COR-L47 (cell line): Measurements from ENCODE around the gene PTPRK.

ENCODE experiments used
- DNase-seq: peaks from one replicate; lab custom pipeline; 2025; lab: John Stamatoyannopoulos, UW

Gene PTPRK

GRCh38 chr6:128520436-128521281 lies at the start of gene PTPRK:
Gene PTPRK (minus strand): TSS chr6:128520599. CDS start chr6:128520358, 241 bp downstream.
- peak; percentile 53 for DNase-seq

DNA sequence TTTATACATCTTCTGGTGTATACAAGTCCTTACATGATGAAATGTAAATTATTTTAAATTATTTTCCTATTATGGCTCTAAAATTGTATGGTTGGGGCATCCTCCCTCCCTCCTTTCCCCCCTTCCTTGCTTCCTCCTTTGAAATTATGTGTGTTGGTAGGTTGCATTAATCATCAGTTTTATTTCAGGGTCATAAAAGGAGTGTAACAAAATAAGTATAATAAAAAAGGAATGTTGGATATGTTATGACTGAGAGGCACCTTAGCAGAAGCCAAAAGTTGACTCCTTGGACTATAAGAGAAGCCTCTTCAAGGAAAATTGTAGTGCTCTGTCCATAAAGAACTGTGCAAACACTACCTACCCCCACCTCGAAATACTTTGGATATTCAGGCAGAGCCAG lies 46.6 kb upstream of the PTPRK start:
- DNase-seq, result no peak

GRCh38 chr6:128560966-128561365 lies 40.6 kb upstream of the PTPRK start:
- DNase-seq, result no peak

DNA sequence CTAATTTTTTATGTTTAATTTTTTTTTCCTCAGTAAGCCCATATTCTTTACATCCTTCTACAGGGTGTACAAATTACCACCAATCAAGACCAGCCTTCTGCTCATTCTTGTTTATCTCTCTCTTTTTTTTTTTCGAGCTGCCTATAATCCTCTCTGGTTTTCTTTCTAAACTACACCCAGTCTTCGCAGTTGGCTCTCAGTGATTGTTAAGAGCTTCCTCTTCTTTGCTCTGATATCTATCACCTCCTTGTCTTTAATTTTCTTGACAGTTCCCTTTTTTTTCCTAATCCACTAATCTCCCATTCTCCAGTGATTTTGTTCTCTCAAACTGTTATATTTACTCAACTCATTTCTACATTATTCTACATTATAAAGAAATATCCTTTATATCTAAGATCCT lies 38.5 kb upstream of the PTPRK start:
- no peak for DNase-seq

DNA sequence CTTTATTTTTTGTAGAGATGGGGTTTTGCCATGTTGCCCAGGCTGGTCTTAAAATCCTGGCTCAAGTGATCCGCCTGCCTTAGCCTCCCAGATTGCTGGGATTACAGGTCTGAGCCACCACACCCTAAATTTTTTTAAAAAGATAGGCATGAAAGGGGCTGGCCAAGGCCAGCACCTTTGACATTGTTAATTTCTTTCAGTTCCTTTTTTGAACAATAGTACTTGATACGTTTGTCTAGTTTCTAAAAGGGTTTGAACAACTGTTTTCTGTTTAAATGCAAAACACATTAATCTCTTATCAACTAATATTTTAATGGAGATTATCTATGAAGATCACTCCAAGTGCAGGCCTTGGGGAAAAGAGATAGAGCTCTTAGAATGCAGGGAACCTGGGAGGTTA lies 37.6 kb upstream of the PTPRK start:
- no peak for DNase-seq

GRCh38 chr6:128557081-128557480 lies 36.7 kb upstream of the PTPRK start:
- no peak for DNase-seq

DNA sequence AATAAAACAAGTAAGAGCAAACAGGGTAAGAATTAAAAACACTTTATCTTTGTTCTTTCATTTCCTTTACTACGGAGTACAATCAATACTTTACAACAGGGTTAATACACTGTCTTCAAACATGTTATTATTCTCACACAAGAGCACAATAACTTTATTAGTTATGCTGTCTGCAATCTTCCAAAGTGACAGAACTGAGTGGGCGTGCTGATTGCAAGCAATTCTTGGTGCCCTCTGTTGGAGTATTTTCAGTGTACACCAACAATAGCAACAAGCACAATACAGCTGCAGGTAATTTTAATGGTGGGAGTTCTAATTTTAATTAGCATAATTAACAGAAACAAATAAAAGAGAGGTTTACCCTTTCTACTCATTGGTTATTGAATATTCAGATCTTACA lies 33.9 kb upstream of the PTPRK start:
- no peak for DNase-seq

GRCh38 chr6:128541261-128541660 lies 20.9 kb upstream of the PTPRK start:
- DNase-seq, result no peak

DNA sequence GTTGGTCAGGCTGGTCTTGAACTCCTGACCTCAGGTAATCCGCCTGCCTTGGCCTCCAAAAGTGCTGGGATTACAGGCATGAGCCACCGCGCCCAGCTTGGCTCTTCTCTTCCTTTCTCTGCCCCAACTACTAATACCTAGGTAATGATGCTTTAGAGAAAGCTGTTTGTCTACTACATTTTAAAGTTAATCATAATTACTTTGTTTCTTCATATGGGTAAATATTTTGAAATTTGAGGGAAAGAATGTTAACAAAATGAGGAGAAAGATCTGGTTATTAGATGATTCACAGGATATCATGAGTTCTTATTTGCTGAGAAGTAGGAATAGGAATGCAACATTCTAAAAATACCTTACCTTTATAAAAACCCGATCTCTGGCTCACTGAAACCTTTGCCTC lies 18.4 kb upstream of the PTPRK start:
- DNase-seq, result no peak

- no peak for DNase-seq
Measured at GRCh38 chr6:128532827-128533226, 12.4 kb upstream of the PTPRK start.

- no peak for DNase-seq
Measured at GRCh38 chr6:128532136-128532535, 11.7 kb upstream of the PTPRK start.

GRCh38 chr6:128531696-128532095 lies 11.3 kb upstream of the PTPRK start:
- DNase-seq, result no peak

GRCh38 chr6:128528241-128528640 lies 7.8 kb upstream of the PTPRK start:
- no peak for DNase-seq

DNA sequence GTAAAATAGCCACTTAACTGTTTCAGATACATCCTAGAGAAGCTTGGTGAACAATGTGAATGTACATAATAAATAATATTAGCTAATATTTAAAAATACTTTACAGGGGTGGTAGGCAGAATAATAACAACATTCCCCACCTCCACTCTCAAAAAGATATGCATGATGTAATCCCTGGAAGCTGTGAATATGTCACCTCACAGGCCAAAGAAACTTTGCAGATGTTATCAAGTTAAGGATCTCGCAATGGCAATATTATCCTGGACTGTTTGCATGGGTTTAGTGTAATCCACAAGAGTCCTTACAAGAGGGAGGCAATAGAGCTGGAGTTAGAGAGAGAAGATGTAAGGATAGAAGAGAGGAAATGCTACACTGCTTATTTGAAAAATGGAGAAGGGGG lies 7.0 kb upstream of the PTPRK start:
- no peak for DNase-seq

- DNase-seq, result no peak
Measured at GRCh38 chr6:128526152-128526914, 5.9 kb upstream of the PTPRK start.

DNA sequence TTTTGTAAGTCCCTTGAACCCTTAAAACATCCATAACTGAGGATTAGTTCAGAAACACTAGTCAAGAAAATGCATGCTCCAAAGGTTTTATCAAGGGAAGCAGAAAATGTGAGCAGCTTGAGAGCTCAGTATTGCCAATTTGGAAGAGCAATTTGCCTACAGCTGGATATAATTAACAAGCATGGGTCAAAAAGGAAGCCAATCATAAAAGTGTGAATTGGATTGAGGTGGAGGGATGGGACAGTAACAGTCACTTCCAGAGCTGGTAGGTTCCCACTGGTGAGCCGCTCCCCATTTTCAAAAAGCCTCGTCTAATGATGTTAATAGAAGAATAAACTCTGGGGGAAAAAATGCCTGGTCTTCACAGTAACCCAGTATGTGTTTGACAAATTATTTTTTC lies 5.0 kb upstream of the PTPRK start:
- DNase-seq, result no peak

DNA sequence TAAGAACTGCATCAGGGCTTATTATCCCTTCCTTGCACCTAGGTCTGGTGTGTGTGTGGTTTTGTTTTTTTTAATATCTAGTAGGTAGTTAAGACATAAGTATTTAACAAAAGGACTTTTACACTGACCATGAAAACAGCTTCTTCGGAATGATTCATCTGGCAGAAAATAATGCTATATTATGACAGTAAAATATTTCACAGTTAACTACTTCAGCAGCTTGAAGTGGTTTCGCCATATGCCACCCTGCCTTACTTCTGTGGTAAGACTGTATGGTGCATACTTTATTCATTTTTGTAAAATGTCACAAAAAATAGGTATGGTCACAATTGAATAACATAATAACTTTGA lies 858 bp upstream of the PTPRK start:
- DNase-seq, result no peak

DNA sequence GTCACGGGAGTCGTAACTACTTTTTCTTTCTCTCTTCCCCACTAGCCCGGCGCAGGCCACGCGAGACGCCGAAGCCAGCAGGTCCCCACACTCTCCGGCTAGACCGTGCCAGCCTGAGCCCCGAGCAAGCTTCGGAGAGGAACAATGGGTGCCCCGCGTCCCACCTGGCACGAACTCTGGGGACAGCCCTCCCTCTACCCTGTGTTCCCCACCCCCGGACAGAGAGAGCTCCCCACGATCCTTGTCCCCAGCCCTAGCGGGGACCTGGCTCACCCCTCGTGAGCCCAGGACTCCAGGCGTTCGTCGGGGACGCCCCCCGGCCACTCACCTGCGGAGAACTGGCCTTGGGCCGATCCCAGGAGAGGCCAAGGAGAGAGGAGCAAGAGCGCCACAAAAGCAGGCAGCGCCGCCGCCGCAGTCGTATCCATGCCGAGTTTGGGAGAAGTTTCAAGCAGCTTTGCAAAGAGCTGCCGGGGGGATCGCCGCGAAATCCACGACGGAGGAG lies 416 bp downstream of the PTPRK start:
- DNase-seq, result peak; percentile 15

- peak; percentile 40 for DNase-seq
Measured at GRCh38 chr6:128519132-128519930, 1.1 kb downstream of the PTPRK start.

DNA sequence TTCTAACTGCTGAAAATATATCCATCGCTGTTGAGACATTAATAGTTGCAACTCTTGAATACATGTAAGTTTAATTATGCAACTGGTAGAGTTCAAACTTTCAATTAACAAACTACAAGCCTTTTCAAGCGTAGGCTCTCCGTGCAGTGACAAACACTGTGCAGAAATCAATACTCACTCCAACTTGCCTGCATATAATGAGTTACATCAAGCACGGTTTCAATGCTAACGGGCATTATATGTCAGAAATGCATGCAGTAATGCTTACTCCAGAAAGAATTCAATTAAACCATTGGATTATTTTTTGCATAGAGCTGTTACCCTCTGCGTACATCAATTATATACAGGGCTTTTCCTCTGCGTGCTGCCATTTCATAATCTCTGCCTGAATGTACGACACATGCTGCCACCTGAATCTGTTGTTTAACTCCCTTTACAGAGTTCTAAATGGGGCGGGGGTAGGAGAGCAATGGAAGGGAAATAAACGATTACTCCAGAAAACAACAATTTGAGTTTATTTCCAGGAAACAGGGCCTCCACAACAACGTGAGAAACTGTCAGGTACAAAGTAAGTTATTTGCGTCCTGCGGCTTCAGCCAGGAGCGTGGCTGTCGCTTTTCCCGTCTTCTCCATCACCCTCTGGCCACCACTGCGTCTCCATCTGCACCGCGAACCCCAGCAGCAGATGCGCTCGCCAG lies 1.8 kb downstream of the PTPRK start:
- DNase-seq, result no peak

- DNase-seq, result no peak
Measured at GRCh38 chr6:128517124-128517523, 3.3 kb downstream of the PTPRK start.

- peak; percentile 20 for DNase-seq
Measured at GRCh38 chr6:128516514-128516898, 3.9 kb downstream of the PTPRK start.
